GM11168 (cell line): ENCODE results near the gene LDLRAD4.

Source experiments
- in situ Hi-C: fragments of 300-500 bp; cut with MboI; formaldehyde crosslinking; loops from one replicate; pipeline ENCODE4 v1.12.0; 2022; ENCODE audit warnings: low sequenced_read_pairs; ENCODE audit not compliant: unreplicated experiment

LDLRAD4 gene

GRCh38 chr18:13620818-13621445 lies 402.4 kb downstream of the LDLRAD4 start:
- in situ Hi-C loops: no loop called here

- in situ Hi-C loops: no loop called here
Observed at GRCh38 chr18:13621446-13621849, 402.9 kb downstream of the LDLRAD4 start.

GRCh38 chr18:13621886-13622619 lies 403.5 kb downstream of the LDLRAD4 start:
- in situ Hi-C loops: no loop called here

- in situ Hi-C loops: no loop called here
Observed at GRCh38 chr18:13622751-13623150, 404.2 kb downstream of the LDLRAD4 start.

GRCh38 chr18:13623348-13623747 lies 404.8 kb downstream of the LDLRAD4 start:
- in situ Hi-C loops: no loop called here

- in situ Hi-C loops: no loop called here
Observed at GRCh38 chr18:13623871-13624270, 405.3 kb downstream of the LDLRAD4 start.

- in situ Hi-C loops: loop anchor here (25.0 kb wide), 2 partner anchors 412 to 888 kb away; partner anchors contain the start of gene LDLRAD4
Observed at GRCh38 chr18:13624563-13625237, 406.1 kb downstream of the LDLRAD4 start.

GRCh38 chr18:13625355-13625754 lies 406.8 kb downstream of the LDLRAD4 start:
- in situ Hi-C loops: loop anchor here (25.0 kb wide), 2 partner anchors 413 to 887 kb away; partner anchors contain the start of gene LDLRAD4

- in situ Hi-C loops: loop anchor here (25.0 kb wide), 2 partner anchors 414 to 886 kb away; partner anchors contain the start of gene LDLRAD4
Observed at GRCh38 chr18:13625843-13626543, 407.4 kb downstream of the LDLRAD4 start.

- in situ Hi-C loops: loop anchor here (25.0 kb wide), 2 partner anchors 414 to 886 kb away; partner anchors contain the start of gene LDLRAD4
Observed at GRCh38 chr18:13626544-13626908, 408.0 kb downstream of the LDLRAD4 start.

GRCh38 chr18:13627639-13628038 lies 409.1 kb downstream of the LDLRAD4 start:
- in situ Hi-C loops: loop anchor here (25.0 kb wide), 2 partner anchors 415 to 885 kb away; partner anchors contain the start of gene LDLRAD4

GRCh38 chr18:13628211-13628610 lies 409.7 kb downstream of the LDLRAD4 start:
- in situ Hi-C loops: loop anchor here (25.0 kb wide), 2 partner anchors 416 to 884 kb away; partner anchors contain the start of gene LDLRAD4

- in situ Hi-C loops: loop anchor here (5.0 to 25.0 kb wide), 3 partner anchors 73 to 882 kb away; partner anchors contain the start of gene LDLRAD4
Observed at GRCh38 chr18:13629841-13630715, 411.5 kb downstream of the LDLRAD4 start.

- in situ Hi-C loops: loop anchor here (5.0 to 25.0 kb wide), 3 partner anchors 73 to 882 kb away; partner anchors contain the start of gene LDLRAD4
Observed at GRCh38 chr18:13630716-13631268, 412.2 kb downstream of the LDLRAD4 start.

- in situ Hi-C loops: loop anchor here (5.0 to 25.0 kb wide), 3 partner anchors 76 to 879 kb away; partner anchors contain the start of gene LDLRAD4
Observed at GRCh38 chr18:13633700-13634099, 415.1 kb downstream of the LDLRAD4 start.

- in situ Hi-C loops: loop anchor here (25.0 kb wide), 2 partner anchors 423 to 877 kb away; partner anchors contain the start of gene LDLRAD4
Observed at GRCh38 chr18:13635046-13635445, 416.5 kb downstream of the LDLRAD4 start.

- in situ Hi-C loops: loop anchor here (25.0 kb wide), 2 partner anchors 427 to 873 kb away; partner anchors contain the start of gene LDLRAD4
Observed at GRCh38 chr18:13638719-13639595, 420.4 kb downstream of the LDLRAD4 start.
